ENCODE measurements around the gene HINFP. TPM values are rescaled to one million over a fixed set of nuclear protein-coding genes. Genes with fewer than 3 reads are reported as not detected.

HINFP gene
- total and polyA plus RNA-seq, 4 donors = 10.4 to 24.5 (median 17.8) TPM

DNA sequence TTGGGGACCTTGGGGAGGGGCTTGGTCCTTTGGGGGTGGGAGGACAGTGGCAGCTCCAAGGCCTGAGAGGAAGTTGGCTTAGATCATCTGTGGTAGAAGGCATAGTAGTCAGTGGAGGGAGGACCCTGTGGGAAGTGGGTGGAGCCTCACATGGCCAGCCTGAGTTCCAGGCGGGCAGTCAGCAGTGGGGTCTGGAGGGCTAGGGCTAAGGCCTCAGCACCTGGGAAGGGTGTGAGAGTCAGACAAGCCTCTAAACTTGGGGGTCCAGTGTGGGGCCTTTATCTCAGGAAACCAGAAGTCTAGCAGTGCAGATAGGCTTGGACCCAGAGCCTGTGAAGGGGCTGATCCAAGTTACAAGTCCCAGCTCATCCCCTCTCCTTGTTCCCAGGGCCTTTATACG is 51.1 kb downstream of the HINFP start:
- 66 to 85% methylated on average over 2 of the region's 2 CpGs for WGBS, 2 donors
- Histone ChIP-seq H3K36me3 (ENCODE audit: control insufficient read depth in 4 of 4, insufficient read depth in 4 of 4, low read length in 4 of 4) (peaks cover 0 to 14% (median 6%) of the 10 kb centered on the region in 4 donors), H3K4me3 (no peak overlapping the region), H3K4me1 (ENCODE audit: control insufficient read depth in 5 of 5, insufficient read depth in 5 of 5, low read length in 5 of 5) (peaks cover 0 to 8% (median 0%) of the 10 kb centered on the region in 5 donors), H3K27me3 (ENCODE audit: control insufficient read depth in 3 of 3, insufficient read depth in 3 of 3, low read length in 2 of 3) (no peaks in the 10 kb centered on the region), H3K27ac (ENCODE audit: low read depth in 1 of 2, low read length in 1 of 2) (no peak overlapping the region), H3K9me3 (ENCODE audit: control insufficient read depth in 4 of 4, insufficient read depth in 3 of 4, low read length in 3 of 4) (no peaks in the 10 kb centered on the region), H3K9ac (ENCODE audit: insufficient read depth in 1 of 2, low read length in 2 of 2) (no peak overlapping the region)
- DNase-seq (no peak), ATAC-seq (ENCODE audit: insufficient read depth, low FRiP score) (no peak)
- no peak for TF ChIP-seq CTCF (IDR thresholded peaks at IDR 0.05; ENCODE audit: control extremely low read depth, extremely low read depth)

DNA sequence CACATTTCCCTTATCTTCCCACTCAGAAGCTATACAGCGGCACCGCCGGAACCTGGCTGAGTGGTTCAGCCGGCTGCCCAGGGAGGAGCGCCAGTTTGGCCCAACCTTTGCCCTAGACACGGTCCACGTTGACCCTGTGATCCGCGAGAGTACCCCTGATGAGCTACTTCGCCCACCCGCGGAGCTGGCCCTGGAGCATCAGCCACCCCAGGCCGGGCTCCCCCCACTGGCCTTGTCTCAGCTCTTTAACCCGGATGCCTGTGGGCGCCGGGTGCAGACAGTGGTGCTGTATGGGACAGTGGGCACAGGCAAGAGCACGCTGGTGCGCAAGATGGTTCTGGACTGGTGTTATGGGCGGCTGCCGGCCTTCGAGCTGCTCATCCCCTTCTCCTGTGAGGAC is 52.1 kb downstream of the HINFP start:
- ATAC-seq (ENCODE audit: insufficient read depth, low FRiP score) = no peak
- TF ChIP-seq CTCF (IDR thresholded peaks at IDR 0.05; ENCODE audit: control extremely low read depth, extremely low read depth) = no peak
- no peak overlapping the region for H3K4me3 ChIP-seq
- H3K4me1 ChIP-seq (ENCODE audit: control insufficient read depth in 5 of 5, insufficient read depth in 5 of 5, low read length in 5 of 5) = peaks cover 0 to 8% (median 0%) of the 10 kb centered on the region in 5 donors
- H3K36me3 ChIP-seq (ENCODE audit: control insufficient read depth in 4 of 4, insufficient read depth in 4 of 4, low read length in 4 of 4) = peaks cover 0 to 18% (median 6%) of the 10 kb centered on the region in 4 donors
- no peaks in the 10 kb centered on the region for H3K9me3 ChIP-seq (ENCODE audit: control insufficient read depth in 4 of 4, insufficient read depth in 3 of 4, low read length in 3 of 4)
- WGBS, 2 donors = 93 to 97% methylated on average over 21 of the region's 21 CpGs
- no peaks in the 10 kb centered on the region for H3K27me3 ChIP-seq (ENCODE audit: control insufficient read depth in 3 of 3, insufficient read depth in 3 of 3, low read length in 2 of 3)
- no peak overlapping the region for H3K9ac ChIP-seq (ENCODE audit: insufficient read depth in 1 of 2, low read length in 2 of 2)
- no peak overlapping the region for H3K27ac ChIP-seq (ENCODE audit: low read depth in 1 of 2, low read length in 1 of 2)
- DNase-seq = no peak

- Histone ChIP-seq H3K4me3 (no peak overlapping the region), H3K27ac (ENCODE audit: low read depth in 1 of 2, low read length in 1 of 2) (no peak overlapping the region), H3K36me3 (ENCODE audit: control insufficient read depth in 4 of 4, insufficient read depth in 4 of 4, low read length in 4 of 4) (peaks cover 0 to 24% (median 12%) of the 10 kb centered on the region in 4 donors), H3K4me1 (ENCODE audit: control insufficient read depth in 5 of 5, insufficient read depth in 5 of 5, low read length in 5 of 5) (no peaks in the 10 kb centered on the region), H3K9ac (ENCODE audit: insufficient read depth in 1 of 2, low read length in 2 of 2) (no peak overlapping the region), H3K9me3 (ENCODE audit: control insufficient read depth in 4 of 4, insufficient read depth in 3 of 4, low read length in 3 of 4) (no peaks in the 10 kb centered on the region), H3K27me3 (ENCODE audit: control insufficient read depth in 3 of 3, insufficient read depth in 3 of 3, low read length in 2 of 3) (no peaks in the 10 kb centered on the region)
- WGBS, 2 donors = 77 to 85% methylated on average over 6 of the region's 6 CpGs
- ATAC-seq (ENCODE audit: insufficient read depth, low FRiP score) (no peak), DNase-seq (no peak)
- TF ChIP-seq CTCF (IDR thresholded peaks at IDR 0.05; ENCODE audit: control extremely low read depth, extremely low read depth) = no peak
Measured at GRCh38 chr11:119175493-119176077, 54.2 kb downstream of the HINFP start.
